Natural killer cell (primary cell): ENCODE data around the gene CLASP1. TPM values are rescaled to one million over a fixed set of nuclear protein-coding genes. Genes with fewer than 3 reads are reported as not detected.

ENCODE experiments used
- ATAC-seq, 3 donors: fragments of 150-1000 bp in 2 of 3; fragments of 200-7000 bp in 1 of 3; cut with Tn5 transposase; 1 replicate in 1 of 3; 2 replicates in 2 of 3; pipeline ENCODE4 v1.10.0; 2021; ENCODE audit warnings: mild to moderate bottlenecking in 2 of 3, moderate library complexity in 2 of 3
- DNase-seq, 2 donors: peaks; one replicate each; pipeline versions ENCODE4 v3.0.0 to v3.0.0-alpha.2; 2013 to 2021; ENCODE audit warnings: mixed read lengths in 1 of 2
- H3K27ac ChIP-seq: one replicate; pipeline ENCODE4 v1.5.1; 2013; ENCODE audit warnings: mild to moderate bottlenecking, low read length
- H3K27me3 ChIP-seq: one replicate; pipeline ENCODE4 v1.6.1; 2013; ENCODE audit warnings: low read length; ENCODE audit not compliant: control insufficient read depth, insufficient read depth
- H3K36me3 ChIP-seq: one replicate; pipeline ENCODE4 v1.6.1; 2013; ENCODE audit warnings: low read length; ENCODE audit not compliant: control insufficient read depth, insufficient read depth
- H3K4me1 ChIP-seq: one replicate; pipeline ENCODE4 v1.6.1; 2013; ENCODE audit warnings: low read length; ENCODE audit not compliant: control insufficient read depth, insufficient read depth
- H3K4me3 ChIP-seq: one replicate; pipeline ENCODE4 v1.5.1; 2013; ENCODE audit warnings: low read length
- H3K9me3 ChIP-seq: one replicate; pipeline ENCODE4 v1.6.1; 2013; ENCODE audit warnings: low read length; ENCODE audit not compliant: control insufficient read depth, insufficient read depth
- H3K27ac Mint-ChIP-seq, 2 donors: one replicate each; pipeline ENCODE4 v1.8.0; 2022; ENCODE audit warnings: mild to moderate bottlenecking in 2 of 2, mixed read lengths in 2 of 2, moderate library complexity in 1 of 2
- H3K27me3 Mint-ChIP-seq, 2 donors: one replicate each; pipeline ENCODE4 v1.8.0; 2022; ENCODE audit warnings: low read depth in 2 of 2, mixed read lengths in 2 of 2
- H3K36me3 Mint-ChIP-seq: one replicate; pipeline ENCODE4 v1.8.0; 2022; ENCODE audit warnings: mixed read lengths
- H3K4me1 Mint-ChIP-seq, 2 donors: one replicate each; pipeline ENCODE4 v1.8.0; 2022; ENCODE audit warnings: mixed read lengths in 2 of 2
- H3K4me3 Mint-ChIP-seq: one replicate; pipeline ENCODE4 v1.8.0; 2022; ENCODE audit warnings: mild to moderate bottlenecking, moderate library complexity, mixed read lengths
- H3K9me3 Mint-ChIP-seq, 2 donors: one replicate each; pipeline ENCODE4 v1.8.0; 2022; ENCODE audit warnings: mixed read lengths in 2 of 2
- WGBS: methylation state at CpG from one replicate; pipeline ENCODE4 v1.1.7; 2013; ENCODE audit warnings: missing lambda C conversion rate; ENCODE audit not compliant: insufficient coverage; 5-methylcytosine and 5-hydroxymethylcytosine counted together
- intact Hi-C: fragments of 100-400 bp; cut with micrococcal nuclease; formaldehyde crosslinking; loops from one replicate; pipeline ENCODE4 v1.14.2; 2022
- total RNA-seq, 4 donors: library from RNA; stranded (reverse); fragments of 120-200 nt in 1 of 4; gene quantifications; one replicate each; pipeline versions ENCODE4 v1.2.3 to v1.2.4, GENCODE V29; 2013 to 2022
- TF ChIP-seq, protein P1 (sequence below): fragments of 200-600 bp; IDR thresholded peaks from one replicate; pipeline ENCODE4 v1.8.0; 2022; ENCODE audit warnings: antibody characterized with exemption

CLASP1 gene
- total RNA-seq, 3 donors from 2014 or later (not counting 1 experiment from before 2014, with no cell fraction given): 125 to 142 (median 127) TPM

DNA sequence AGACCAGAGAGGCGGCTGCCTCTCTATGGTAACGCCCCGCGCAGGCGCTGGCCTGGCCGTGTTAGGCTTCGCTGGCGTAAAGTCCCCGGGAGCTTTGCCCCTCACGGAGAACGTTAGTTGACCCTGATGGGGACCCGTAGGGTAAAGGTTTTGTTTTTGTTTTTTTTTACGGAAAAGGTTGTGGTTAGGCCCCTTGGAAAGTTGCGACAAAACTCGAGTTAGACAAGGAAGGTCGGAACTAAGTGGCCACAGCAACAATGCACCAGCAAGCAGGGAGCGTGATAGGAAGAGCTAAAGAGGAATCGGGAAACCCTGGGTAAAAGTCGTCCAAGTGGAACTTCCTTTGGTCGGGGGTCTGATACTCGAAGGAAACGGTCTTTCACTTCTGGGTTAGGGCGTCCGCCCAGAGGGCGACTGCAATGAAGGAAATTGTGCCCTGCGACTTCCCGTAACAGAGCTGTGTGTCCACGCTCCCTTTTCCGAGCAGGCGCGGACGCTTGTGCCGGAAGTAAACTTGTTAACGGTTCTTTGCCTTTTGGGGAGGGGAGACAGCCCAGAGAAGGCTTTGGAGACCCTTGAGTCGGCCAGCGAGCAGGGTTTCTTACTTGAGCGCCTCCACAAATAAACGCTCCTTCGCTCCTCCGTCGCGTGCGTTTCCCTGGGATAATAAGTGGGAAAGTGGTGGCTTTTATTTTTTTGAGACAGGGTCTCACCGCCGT, 493 bp upstream of the CLASP1 start:
- intact Hi-C loops: loop anchor here (1.0 to 5.0 kb wide), 6 partner anchors 50 to 119 kb away; partner anchors contain the start of genes NIFK, RNU4ATAC and TSN
- peak overlapping the region; percentile 88 for H3K4me3 ChIP-seq
- peak; percentile 92 to 99 for DNase-seq
- peaks cover 17% of the 10 kb centered on the region for H3K4me1 ChIP-seq
- no peaks in the 10 kb centered on the region for H3K36me3 ChIP-seq
- H3K4me1 Mint-ChIP-seq: peaks cover 61 to 72% of the 10 kb centered on the region in 2 donors
- peak; percentile 89 to 97 (median 93) for ATAC-seq
- under 1% methylated on average over 45 of the region's 45 CpGs for whole genome bisulfite sequencing
- H3K27ac Mint-ChIP-seq: peak overlapping the region; percentile 99 to 100
- no peaks in the 10 kb centered on the region for H3K27me3 ChIP-seq
- H3K27me3 Mint-ChIP-seq: no peaks in the 10 kb centered on the region
- peak overlapping the region; percentile 100 for H3K4me3 Mint-ChIP-seq
- H3K9me3 ChIP-seq: no peaks in the 10 kb centered on the region
- peaks cover 7% of the 10 kb centered on the region for H3K36me3 Mint-ChIP-seq
- no peaks in the 10 kb centered on the region for H3K9me3 Mint-ChIP-seq
- peak overlapping the region; percentile 99 for H3K27ac ChIP-seq
- TF ChIP-seq, protein P1, sequence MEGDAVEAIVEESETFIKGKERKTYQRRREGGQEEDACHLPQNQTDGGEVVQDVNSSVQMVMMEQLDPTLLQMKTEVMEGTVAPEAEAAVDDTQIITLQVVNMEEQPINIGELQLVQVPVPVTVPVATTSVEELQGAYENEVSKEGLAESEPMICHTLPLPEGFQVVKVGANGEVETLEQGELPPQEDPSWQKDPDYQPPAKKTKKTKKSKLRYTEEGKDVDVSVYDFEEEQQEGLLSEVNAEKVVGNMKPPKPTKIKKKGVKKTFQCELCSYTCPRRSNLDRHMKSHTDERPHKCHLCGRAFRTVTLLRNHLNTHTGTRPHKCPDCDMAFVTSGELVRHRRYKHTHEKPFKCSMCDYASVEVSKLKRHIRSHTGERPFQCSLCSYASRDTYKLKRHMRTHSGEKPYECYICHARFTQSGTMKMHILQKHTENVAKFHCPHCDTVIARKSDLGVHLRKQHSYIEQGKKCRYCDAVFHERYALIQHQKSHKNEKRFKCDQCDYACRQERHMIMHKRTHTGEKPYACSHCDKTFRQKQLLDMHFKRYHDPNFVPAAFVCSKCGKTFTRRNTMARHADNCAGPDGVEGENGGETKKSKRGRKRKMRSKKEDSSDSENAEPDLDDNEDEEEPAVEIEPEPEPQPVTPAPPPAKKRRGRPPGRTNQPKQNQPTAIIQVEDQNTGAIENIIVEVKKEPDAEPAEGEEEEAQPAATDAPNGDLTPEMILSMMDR: no peak

DNA sequence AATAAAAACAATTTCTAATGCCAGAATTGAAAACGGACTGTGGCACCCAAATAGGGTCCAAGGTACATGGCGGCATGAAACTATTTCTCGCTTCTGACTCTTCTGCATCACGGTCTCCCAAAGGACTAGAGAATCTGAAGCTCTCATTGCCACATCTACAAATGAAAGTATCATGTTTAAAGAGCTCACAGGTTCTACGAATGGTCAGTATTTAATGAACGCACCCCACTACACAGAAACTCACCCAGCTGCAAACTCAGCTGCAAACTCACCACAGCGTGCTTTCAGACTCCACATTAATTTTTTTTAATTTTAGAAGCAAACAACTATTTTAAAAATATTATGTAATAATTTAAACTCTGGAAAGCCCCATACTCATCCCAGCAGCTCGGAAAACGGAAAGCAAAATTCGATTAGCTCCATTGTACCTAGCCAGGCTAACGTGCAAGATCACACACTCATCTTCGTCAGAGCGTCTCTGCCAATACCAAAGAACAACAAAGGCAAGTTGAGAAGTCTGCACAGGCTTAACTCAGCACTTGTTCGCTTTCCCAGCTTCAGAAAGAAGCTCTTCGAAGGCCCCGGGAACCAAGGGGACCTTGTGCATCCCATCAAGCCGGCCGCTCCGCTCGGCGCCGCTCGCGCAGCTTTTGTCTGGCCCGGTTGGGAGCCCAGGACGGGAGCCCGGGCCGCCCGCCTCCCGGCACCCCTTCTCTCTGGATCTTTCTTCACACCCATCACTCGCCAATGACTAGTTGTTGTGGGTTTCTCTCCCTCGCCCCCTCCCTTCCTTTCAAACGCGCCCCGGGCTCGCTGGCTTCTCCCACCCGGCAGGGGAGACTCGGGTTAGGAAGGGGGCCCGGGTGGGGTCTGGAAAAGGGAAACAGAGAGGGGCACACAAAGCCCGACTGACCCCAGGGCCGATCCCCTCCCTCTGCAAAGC, 785 bp downstream of the CLASP1 start:
- no peaks in the 10 kb centered on the region for H3K9me3 Mint-ChIP-seq
- H3K27ac Mint-ChIP-seq: peak overlapping the region; percentile 99 to 100
- peak overlapping the region; percentile 88 for H3K4me3 ChIP-seq
- peak overlapping the region; percentile 99 for H3K27ac ChIP-seq
- peak overlapping the region; percentile 100 for H3K4me3 Mint-ChIP-seq
- H3K9me3 ChIP-seq: no peaks in the 10 kb centered on the region
- DNase-seq: peak; percentile 53 to 84
- intact Hi-C loops: loop anchor here (1.0 to 5.0 kb wide), 4 partner anchors 51 to 118 kb away; partner anchors contain the start of genes RNU4ATAC and TSN
- TF ChIP-seq, protein P1: no peak
- ATAC-seq: peak; percentile 26 to 42 (median 26)
- peaks cover 7% of the 10 kb centered on the region for H3K36me3 Mint-ChIP-seq
- H3K4me1 ChIP-seq: peaks cover 21% of the 10 kb centered on the region
- no peaks in the 10 kb centered on the region for H3K27me3 Mint-ChIP-seq
- 3% methylated on average over 31 of the region's 41 CpGs for WGBS
- H3K4me1 Mint-ChIP-seq: peaks cover 67 to 68% of the 10 kb centered on the region in 2 donors
- no peaks in the 10 kb centered on the region for H3K27me3 ChIP-seq
- no peaks in the 10 kb centered on the region for H3K36me3 ChIP-seq

DNA sequence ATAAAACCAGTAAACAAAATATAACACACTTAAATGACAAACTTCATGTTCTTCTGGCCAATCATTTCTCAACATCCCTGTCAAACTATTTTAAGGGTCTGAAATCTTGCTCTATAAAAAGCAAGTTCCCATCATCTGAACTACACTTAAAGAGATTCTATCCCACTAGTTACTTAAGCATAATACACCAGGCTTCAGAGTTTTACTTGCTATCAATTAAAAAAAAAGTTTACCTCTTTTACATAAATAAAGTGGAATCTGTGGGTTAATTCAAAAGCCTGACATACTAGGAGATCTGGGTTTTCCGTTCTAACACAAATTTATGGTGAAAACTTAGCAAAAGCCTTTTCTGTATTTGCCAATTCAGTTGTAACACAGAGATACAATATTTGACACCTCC, 1.9 kb downstream of the CLASP1 start:
- TF ChIP-seq, protein P1: no peak
- Histone ChIP-seq H3K9me3 (no peaks in the 10 kb centered on the region), H3K27ac (peak overlapping the region; percentile 99), H3K4me1 (peaks cover 21% of the 10 kb centered on the region), H3K4me3 (no peak overlapping the region), H3K36me3 (no peaks in the 10 kb centered on the region), H3K27me3 (no peaks in the 10 kb centered on the region)
- Mint-ChIP-seq H3K4me3 (peak overlapping the region; percentile 100), H3K36me3 (peaks cover 7% of the 10 kb centered on the region), H3K4me1 (peaks cover 61% of the 10 kb centered on the region in 2 donors), H3K27me3 (no peaks in the 10 kb centered on the region), H3K27ac (peak overlapping the region; percentile 99 to 100), H3K9me3 (no peaks in the 10 kb centered on the region)
- WGBS: 80% methylated on average over 1 of the region's 1 CpG
- DNase-seq (no peak), ATAC-seq (no peak)
- intact Hi-C loops: loop anchor here (5.0 kb wide), 2 partner anchors 50 to 110 kb away; partner anchors contain the start of gene TSN
